B cell (primary cell): ENCODE measurements around the gene KATNAL1. TPM values are rescaled to one million over a fixed set of nuclear protein-coding genes. Genes with fewer than 3 reads are reported as not detected.

Experiments used
- ATAC-seq: fragments of 200-7000 bp; cut with Tn5 transposase; one replicate; pipeline ENCODE4 v1.10.0; 2021; ENCODE audit warnings: low read depth, mild to moderate bottlenecking, moderate number of reproducible peaks, moderate library complexity
- CTCF ChIA-PET: fragments of 350-600 bp; sonication (Branson Sonifier 250); formaldehyde crosslinking; loops from one replicate; lab custom pipeline; 2021; ENCODE audit warnings: antibody characterized with exemption, inconsistent platforms; lab: Charles Lee
- POLR2A ChIA-PET: fragments of 350-600 bp; sonication (Branson Sonifier 250); formaldehyde crosslinking; loops from one replicate; lab custom pipeline; 2021; ENCODE audit warnings: antibody characterized with exemption; lab: Charles Lee
- DNase-seq: peaks from one replicate; pipeline ENCODE4 v3.0.0; 2013
- H2AFZ ChIP-seq: 2 replicates; pipeline ENCODE4 v1.6.1; 2012; ENCODE audit warnings: mild to moderate bottlenecking, low read depth, low read length; ENCODE audit not compliant: insufficient read depth, poor library complexity, severe bottlenecking
- H3K27ac ChIP-seq, 2 donors: 1 replicate in 1 of 2; 2 replicates in 1 of 2; pipeline ENCODE4 v1.5.1; 2012 to 2013; ENCODE audit warnings: low read length in 2 of 2, mild to moderate bottlenecking in 2 of 2, moderate library complexity in 1 of 2
- H3K27me3 ChIP-seq, 4 experiments: fragments of 200-600 bp in 1 of 4; sonication (generic) in 1 of 4; replicated peaks in 1 of 4; 1 replicate in 2 of 4; 2 replicates in 2 of 4; pipeline versions ENCODE4 v1.6.1 to v1.7.0; 2013 to 2016; ENCODE audit warnings: low read length in 3 of 4, mild to moderate bottlenecking in 2 of 4, mixed read lengths in 1 of 4, moderate library complexity in 1 of 4; ENCODE audit not compliant: insufficient read depth in 4 of 4, control insufficient read depth in 3 of 4; ENCODE audit errors: control extremely low read depth in 1 of 4
- H3K36me3 ChIP-seq, 2 experiments: replicated peaks in 1 of 2; 1 replicate in 1 of 2; 2 replicates in 1 of 2; pipeline versions ENCODE4 v1.6.1 to v1.7.1; 2013; ENCODE audit warnings: low read length in 1 of 2; ENCODE audit not compliant: insufficient read depth in 2 of 2, control insufficient read depth in 1 of 2; ENCODE audit errors: control extremely low read depth in 1 of 2, extremely low read depth in 1 of 2
- H3K4me1 ChIP-seq, 2 donors: fragments of 200-600 bp in 1 of 2; sonication (generic) in 1 of 2; 1 replicate in 1 of 2; 2 replicates in 1 of 2; pipeline versions ENCODE4 v1.5.1 to v1.6.1; 2013 to 2017; ENCODE audit warnings: low read length in 2 of 2; ENCODE audit not compliant: control insufficient read depth in 2 of 2, insufficient read depth in 2 of 2
- H3K4me2 ChIP-seq: replicated peaks from 2 replicates; pipeline ENCODE3; 2012; ENCODE audit warnings: mild to moderate bottlenecking, low read depth, low read length; ENCODE audit not compliant: poor library complexity, severe bottlenecking
- H3K4me3 ChIP-seq, 5 experiments: fragments of 200-600 bp in 1 of 5; sonication (generic) in 1 of 5; 1 replicate in 3 of 5; 2 replicates in 2 of 5; pipeline versions ENCODE4 v1.5.1 to v1.7.0; 2011 to 2016; ENCODE audit warnings: low read length in 4 of 5, mild to moderate bottlenecking in 4 of 5, low read depth in 2 of 5, control low read depth in 1 of 5, moderate library complexity in 1 of 5; ENCODE audit not compliant: insufficient read depth in 1 of 5; ENCODE audit errors: control extremely low read depth in 1 of 5, extremely low read depth in 1 of 5
- H3K79me2 ChIP-seq: fragments of 200-600 bp; sonication (generic); one replicate; pipeline ENCODE4 v1.6.0; 2016; ENCODE audit warnings: low read length; ENCODE audit not compliant: control insufficient read depth, insufficient read depth
- H3K9ac ChIP-seq: fragments of 200-600 bp; sonication (generic); 2 replicates; pipeline ENCODE4 v1.6.1; 2017; ENCODE audit warnings: mild to moderate bottlenecking, low read length, moderate library complexity
- H3K9me3 ChIP-seq, 3 donors: one replicate each; pipeline versions ENCODE4 v1.6.1 to v1.7.1; 2013; ENCODE audit warnings: low read length in 2 of 3; ENCODE audit not compliant: control insufficient read depth in 2 of 3, insufficient read depth in 1 of 3; ENCODE audit errors: control extremely low read depth in 1 of 3
- H4K20me1 ChIP-seq: 2 replicates; pipeline ENCODE4 v1.6.0; 2012; ENCODE audit warnings: mild to moderate bottlenecking, low read length; ENCODE audit not compliant: insufficient read depth, control insufficient read depth, poor library complexity, severe bottlenecking
- H3K27ac Mint-ChIP-seq: one replicate; pipeline ENCODE4 v1.8.0; 2021; ENCODE audit warnings: mixed read lengths
- H3K27me3 Mint-ChIP-seq: one replicate; pipeline ENCODE4 v1.8.0; 2021; ENCODE audit warnings: mixed read lengths
- H3K4me1 Mint-ChIP-seq: one replicate; pipeline ENCODE4 v1.8.0; 2021; ENCODE audit warnings: mixed read lengths
- H3K4me3 Mint-ChIP-seq: one replicate; pipeline ENCODE4 v1.8.0; 2021; ENCODE audit warnings: mixed read lengths
- H3K9me3 Mint-ChIP-seq: one replicate; pipeline ENCODE4 v1.8.0; 2022; ENCODE audit warnings: mixed read lengths; ENCODE audit not compliant: insufficient read depth
- EZH2 ChIP-seq: IDR thresholded peaks from 2 replicates; pipeline ENCODE4 v1.6.1; 2012; ENCODE audit warnings: borderline replicate concordance, low read depth, mild to moderate bottlenecking, moderate library complexity, low read length; ENCODE audit not compliant: insufficient read depth, poor library complexity, severe bottlenecking
- WGBS: methylation state at CpG from one replicate; pipeline ENCODE4 v1.1.5; 2013; ENCODE audit warnings: missing lambda C conversion rate; ENCODE audit not compliant: insufficient coverage; 5-methylcytosine and 5-hydroxymethylcytosine counted together
- intact Hi-C: fragments of 100-400 bp; cut with micrococcal nuclease; formaldehyde crosslinking; loops from one replicate; pipeline ENCODE4 v1.10.0; 2022
- polyA plus RNA-seq: library from polyadenylated mRNA; depleted of rRNA; stranded (reverse); fragments of >200 nt; gene quantifications from 2 replicates; pipeline ENCODE4 v1.2.3, GENCODE V29; 2012
- total RNA-seq, 2 donors: library from RNA; stranded (reverse); fragments of 120-200 nt in 1 of 2; gene quantifications; 1 replicate in 1 of 2; 2 replicates in 1 of 2; pipeline versions ENCODE4 v1.2.3 to v1.2.4, GENCODE V29; 2013 to 2022
- TF ChIP-seq, protein P1 (sequence below): fragments of 200-600 bp; IDR thresholded peaks from one replicate; pipeline ENCODE4 v1.8.0; 2022; ENCODE audit warnings: antibody characterized with exemption, mild to moderate bottlenecking

KATNAL1 gene
- total and polyA plus RNA-seq, 2 donors (not counting 1 experiment from before 2014, with no cell fraction given): 2.7 to 21.9 TPM

DNA sequence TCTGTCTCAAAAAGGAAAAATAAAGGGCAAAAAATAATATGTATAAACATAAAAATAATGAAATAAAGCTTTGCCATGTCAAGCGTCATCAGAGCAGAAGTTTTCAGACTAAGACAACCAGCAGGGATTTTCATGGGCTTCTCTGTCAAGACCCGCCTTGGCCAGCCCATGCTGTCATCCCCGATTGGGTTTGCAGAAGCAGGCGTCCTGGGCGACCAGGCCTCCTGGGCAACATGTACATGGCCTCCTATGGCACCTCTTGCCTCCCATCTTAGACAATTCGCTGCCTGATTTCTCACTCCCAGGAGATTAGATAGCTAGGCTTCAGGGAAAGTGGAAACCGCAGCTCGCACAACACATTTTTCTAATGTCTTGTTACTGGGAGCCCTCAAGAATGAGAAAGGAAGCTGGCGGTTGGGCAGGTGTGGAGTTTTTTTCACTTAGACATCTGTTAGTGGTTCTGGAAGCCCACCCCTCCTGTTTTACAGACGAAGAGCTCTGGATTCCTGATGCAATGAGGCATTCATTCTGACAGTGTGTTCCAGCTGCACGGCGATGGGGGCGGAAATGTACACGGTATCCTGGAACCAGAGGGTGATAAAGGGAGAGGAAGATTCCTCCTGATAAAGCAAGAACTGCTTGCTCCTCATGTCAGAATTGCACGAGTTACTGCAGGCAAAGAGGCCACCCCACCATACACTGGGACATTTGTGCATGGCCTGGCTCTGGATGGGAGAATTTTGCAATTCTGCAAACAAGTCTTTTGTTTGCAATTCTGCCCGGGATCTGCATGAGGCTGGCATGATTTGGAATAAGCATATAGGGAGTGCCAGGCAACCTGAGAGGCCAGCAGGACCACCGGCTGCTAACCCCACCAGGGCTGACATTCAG is 47.4 kb upstream of the KATNAL1 start:
- H3K36me3 ChIP-seq: no peaks in the 10 kb centered on the region
- H4K20me1 ChIP-seq: no peaks in the 10 kb centered on the region
- H3K27me3 Mint-ChIP-seq: no peaks in the 10 kb centered on the region
- CTCF ChIA-PET: interaction anchor here (0.7 to 5.9 kb wide), 25 partner anchors 9 to 448 kb away, joined by 3 to 39 read pairs (median 4); partner anchors contain the start of gene HMGB1
- H2AFZ ChIP-seq: peak overlapping the region; percentile 8
- peak overlapping the region; percentile 11 for H3K27ac Mint-ChIP-seq
- peaks cover 1 to 5% (median 5%) of the 10 kb centered on the region in 3 donors for H3K9me3 ChIP-seq
- peaks cover 5% of the 10 kb centered on the region for H3K9me3 Mint-ChIP-seq
- 20% methylated on average over 8 of the region's 17 CpGs for WGBS
- peak overlapping the region; percentile 59 for H3K4me2 ChIP-seq
- ATAC-seq (peak; percentile 6), DNase-seq (peak; percentile 33)
- POLR2A ChIA-PET: interaction anchor here (0.8 to 1.8 kb wide), 5 partner anchors 16 to 273 kb away, joined by 3 to 5 read pairs (median 4); partner anchors contain the start of gene KATNAL1
- TF ChIP-seq, protein P1, sequence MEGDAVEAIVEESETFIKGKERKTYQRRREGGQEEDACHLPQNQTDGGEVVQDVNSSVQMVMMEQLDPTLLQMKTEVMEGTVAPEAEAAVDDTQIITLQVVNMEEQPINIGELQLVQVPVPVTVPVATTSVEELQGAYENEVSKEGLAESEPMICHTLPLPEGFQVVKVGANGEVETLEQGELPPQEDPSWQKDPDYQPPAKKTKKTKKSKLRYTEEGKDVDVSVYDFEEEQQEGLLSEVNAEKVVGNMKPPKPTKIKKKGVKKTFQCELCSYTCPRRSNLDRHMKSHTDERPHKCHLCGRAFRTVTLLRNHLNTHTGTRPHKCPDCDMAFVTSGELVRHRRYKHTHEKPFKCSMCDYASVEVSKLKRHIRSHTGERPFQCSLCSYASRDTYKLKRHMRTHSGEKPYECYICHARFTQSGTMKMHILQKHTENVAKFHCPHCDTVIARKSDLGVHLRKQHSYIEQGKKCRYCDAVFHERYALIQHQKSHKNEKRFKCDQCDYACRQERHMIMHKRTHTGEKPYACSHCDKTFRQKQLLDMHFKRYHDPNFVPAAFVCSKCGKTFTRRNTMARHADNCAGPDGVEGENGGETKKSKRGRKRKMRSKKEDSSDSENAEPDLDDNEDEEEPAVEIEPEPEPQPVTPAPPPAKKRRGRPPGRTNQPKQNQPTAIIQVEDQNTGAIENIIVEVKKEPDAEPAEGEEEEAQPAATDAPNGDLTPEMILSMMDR: no peak
- TF ChIP-seq EZH2: no peak
- intact Hi-C loops: loop anchor here (1.0 to 5.0 kb wide), 9 partner anchors 41 to 449 kb away; partner anchors contain the start of genes KATNAL1 and UBE2L5
- no peak overlapping the region for H3K4me3 ChIP-seq
- H3K79me2 ChIP-seq: no peaks in the 10 kb centered on the region
- H3K4me1 Mint-ChIP-seq: peaks cover 30% of the 10 kb centered on the region
- H3K9ac ChIP-seq: no peak overlapping the region
- peaks cover 21 to 32% of the 10 kb centered on the region in 2 donors for H3K4me1 ChIP-seq
- peak overlapping the region; percentile 72 for H3K4me3 Mint-ChIP-seq
- H3K27me3 ChIP-seq: no peaks in the 10 kb centered on the region
- H3K27ac ChIP-seq: no peak overlapping the region
